Panc1 (cell line): ENCODE data around the gene NCS1. TPM values are rescaled to one million over a fixed set of nuclear protein-coding genes. Genes with fewer than 3 reads are reported as not detected.

Experiments used
- ATAC-seq: fragments of 200-7000 bp; cut with Tn5 transposase; 2 replicates; pipeline ENCODE4 v1.9.1; 2020; ENCODE audit warnings: mild to moderate bottlenecking, moderate library complexity
- BruUV-seq: library from RNA; stranded (reverse); fragments of 400-500 nt; replicated peaks from 2 replicates; lab custom pipeline; 2021; lab: Mats Ljungman, UMichigan
- CTCF ChIA-PET: fragments of 300-600 bp; sonication (Branson Sonifier 250); formaldehyde crosslinking; loops from one replicate; lab custom pipeline; 2022; ENCODE audit warnings: antibody characterized with exemption; lab: Charles Lee
- POLR2A ChIA-PET: fragments of 300-600 bp; sonication (Branson Sonifier 250); formaldehyde crosslinking; loops from one replicate; lab custom pipeline; 2022; ENCODE audit warnings: antibody characterized with exemption; lab: Charles Lee
- DNase-seq: peaks from one replicate; pipeline ENCODE4 v3.0.0-alpha.2; 2010; ENCODE audit warnings: low read depth, low spot score
- H3K27ac ChIP-seq: 2 replicates; pipeline ENCODE4 v1.5.1; 2011; ENCODE audit warnings: mild to moderate bottlenecking, low read length, inconsistent platforms
- H3K27me3 ChIP-seq: fragments of 200-500 bp; sonication (Bioruptor generic); 2 replicates; pipeline ENCODE4 v1.6.0; 2014; ENCODE audit warnings: low read length, inconsistent platforms; ENCODE audit not compliant: control insufficient read depth, insufficient read depth
- H3K36me3 ChIP-seq: fragments of 200-500 bp; sonication (Bioruptor generic); 2 replicates; pipeline ENCODE4 v1.5.1; 2014; ENCODE audit warnings: inconsistent platforms, mild to moderate bottlenecking, low read length, moderate library complexity; ENCODE audit not compliant: control insufficient read depth, insufficient read depth
- H3K4me1 ChIP-seq: 2 replicates; pipeline ENCODE4 v1.5.1; 2011; ENCODE audit warnings: inconsistent platforms, mild to moderate bottlenecking, low read length, moderate library complexity; ENCODE audit not compliant: control insufficient read depth, insufficient read depth
- H3K4me3 ChIP-seq, 2 experiments: 2 replicates each; pipeline ENCODE4 v1.5.1; 2011 to 2012; ENCODE audit warnings: low read depth in 2 of 2, low read length in 2 of 2, mild to moderate bottlenecking in 2 of 2, inconsistent platforms in 1 of 2, moderate library complexity in 1 of 2
- H3K9me3 ChIP-seq: fragments of 200-500 bp; sonication (Bioruptor generic); 2 replicates; pipeline ENCODE4 v1.5.1; 2014; ENCODE audit warnings: low read depth, mild to moderate bottlenecking, inconsistent platforms, low read length, moderate library complexity; ENCODE audit not compliant: control insufficient read depth, insufficient read depth
- CTCF ChIP-seq: fragments of 450-650 bp; IDR thresholded peaks from 2 replicates; pipeline ENCODE4 v1.5.1; 2017; ENCODE audit warnings: mild to moderate bottlenecking
- POLR2AphosphoS5 ChIP-seq: IDR thresholded peaks from 2 replicates; pipeline ENCODE4 v1.6.1; 2012; ENCODE audit warnings: mild to moderate bottlenecking, low read depth, low read length, moderate library complexity
- REST ChIP-seq, 2 experiments: IDR thresholded peaks; 2 replicates each; pipeline ENCODE4 v1.6.1; 2011 to 2012; ENCODE audit warnings: low read depth in 2 of 2, control low read depth in 1 of 2, low read length in 1 of 2, mild to moderate bottlenecking in 1 of 2, moderate library complexity in 1 of 2; ENCODE audit not compliant: insufficient read depth in 1 of 2
- SIN3A ChIP-seq: IDR thresholded peaks from 2 replicates; pipeline ENCODE4 v1.6.1; 2012; ENCODE audit warnings: low read depth, mild to moderate bottlenecking, low read length, moderate library complexity, borderline replicate concordance; ENCODE audit not compliant: insufficient read depth
- TCF7L2 ChIP-seq: IDR thresholded peaks from 2 replicates; pipeline ENCODE4 v1.6.1; 2011; ENCODE audit warnings: mild to moderate bottlenecking, low read depth, low read length, inconsistent platforms
- in situ Hi-C: cut with HindIII; loops from 2 replicates; pipeline ENCODE4 v1.10.0; 2016; ENCODE audit warnings: low sequenced_read_pairs, low pct_unique_long_range_greater_than_20kb
- intact Hi-C: fragments of 100-400 bp; cut with micrococcal nuclease; formaldehyde crosslinking; loops from one replicate; pipeline ENCODE4 v1.10.0; 2022; ENCODE audit not compliant: unreplicated experiment
- total RNA-seq: library from RNA; stranded (reverse); gene quantifications from one replicate; pipeline ENCODE4 v1.2.1, GENCODE V29; 2021; ENCODE audit not compliant: unreplicated experiment

Gene NCS1
- total RNA-seq, 1 experiment from 2014 or later, result 31.6 TPM

GRCh38 chr9:130285271-130285670, 113.1 kb downstream of the NCS1 start:
- no peak overlapping the region for H3K27ac ChIP-seq
- DNase-seq (no peak), ATAC-seq (no peak)
- H3K4me1 ChIP-seq, result no peaks in the 10 kb centered on the region
- POLR2A ChIA-PET, result no interaction called here
- no peak overlapping the region for H3K4me3 ChIP-seq
- H3K27me3 ChIP-seq, result no peaks in the 10 kb centered on the region
- H3K36me3 ChIP-seq, result no peaks in the 10 kb centered on the region
- in situ Hi-C loops (no loop called here), intact Hi-C loops (no loop called here)
- H3K9me3 ChIP-seq, result no peaks in the 10 kb centered on the region
- CTCF ChIA-PET, result no interaction called here
- BruUV-seq, result no TSS peak
- TF ChIP-seq TCF7L2, result no peak

GRCh38 chr9:130286072-130286770, 114.0 kb downstream of the NCS1 start:
- Histone ChIP-seq H3K4me1 (no peaks in the 10 kb centered on the region), H3K36me3 (no peaks in the 10 kb centered on the region), H3K9me3 (no peaks in the 10 kb centered on the region), H3K27ac (no peak overlapping the region), H3K27me3 (no peaks in the 10 kb centered on the region), H3K4me3 (no peak overlapping the region)
- ATAC-seq, result no peak
- CTCF ChIA-PET, result no interaction called here
- BruUV-seq, result no TSS peak
- POLR2A ChIA-PET, result no interaction called here
- intact Hi-C loops, result no loop called here
- no peak for DNase-seq
- in situ Hi-C loops, result no loop called here
- TF ChIP-seq CTCF (no peak), TCF7L2 (no peak), POLR2AphosphoS5 (no peak), REST (IDR thresholded peaks at IDR 0.05; ENCODE audit: insufficient read depth in 1 of 2, low read depth in 2 of 2, low read length in 1 of 2) (no peak), SIN3A (no peak)

Other genes with a start within 250 kb of the NCS1 start
- 53.6 TPM for gene FNBP1, start 129.2 kb upstream of the NCS1 start, total RNA-seq
- gene GPR107, start 118.5 kb upstream of the NCS1 start, total RNA-seq, result 43.0 TPM
- 0.05 TPM for gene HMCN2, start 93.4 kb downstream of the NCS1 start, total RNA-seq